GM12878 (cell line): Measurements from ENCODE around the gene KRTAP26-1. TPM values are rescaled to one million over a fixed set of nuclear protein-coding genes. Genes with fewer than 3 reads are reported as not detected.

Experiments used
- ATAC-seq: fragments of 200-7000 bp; cut with Tn5 transposase; 3 replicates; pipeline ENCODE4 v1.9.1; 2020; ENCODE audit warnings: mild to moderate bottlenecking, moderate library complexity
- BruUV-seq: library from RNA; stranded (reverse); fragments of 400-500 nt; replicated peaks from 2 replicates; lab custom pipeline; 2021; lab: Mats Ljungman, UMichigan
- CTCF ChIA-PET: fragments of 300-600 bp; sonication (Branson Sonifier 250); formaldehyde crosslinking; extraction: SDS; loops from one replicate; lab custom pipeline; 2021; ENCODE audit warnings: inconsistent platforms; lab: Yijun Ruan, JAX
- POLR2A ChIA-PET: fragments of 350-600 bp; formaldehyde crosslinking; extraction: SDS; loops from one replicate; lab custom pipeline; 2021; ENCODE audit warnings: inconsistent platforms; lab: Charles Lee
- RAD21 ChIA-PET: fragments of 300-600 bp; sonication (Branson Sonifier 250); formaldehyde crosslinking; loops from one replicate; lab custom pipeline; 2023; ENCODE audit warnings: antibody characterized with exemption; ENCODE audit not compliant: unreplicated experiment; lab: Charles Lee
- SMC1A ChIA-PET: fragments of 300-600 bp; sonication (Branson Sonifier 250); formaldehyde crosslinking; loops from one replicate; lab custom pipeline; 2023; ENCODE audit not compliant: unreplicated experiment, uncharacterized antibody; lab: Charles Lee
- DNase-seq: peaks from one replicate; pipeline ENCODE4 v3.0.0-alpha.2; 2011; ENCODE audit warnings: low read depth, low spot score
- FAIRE-seq: peaks from 3 replicates; lab custom pipeline; 2011; peaks lifted over from hg19 to GRCh38; lab: Jason Lieb, UNC
- H2AFZ ChIP-seq: 2 replicates; pipeline ENCODE4 v1.6.0; 2011; ENCODE audit warnings: low read depth, low read length, control low read depth; ENCODE audit not compliant: control insufficient read depth
- H3K27ac ChIP-seq: 2 replicates; pipeline ENCODE4 v1.5.1; 2011; ENCODE audit warnings: control low read depth; ENCODE audit not compliant: control insufficient read depth, insufficient read depth
- H3K27me3 ChIP-seq, 2 experiments: replicated peaks in 1 of 2; 2 replicates each; pipeline versions ENCODE4 v1.6.0 to v1.6.1; 2011; ENCODE audit warnings: low read length in 1 of 2; ENCODE audit not compliant: control insufficient read depth in 2 of 2, insufficient read depth in 2 of 2
- H3K36me3 ChIP-seq, 2 experiments: 2 replicates each; pipeline ENCODE4 v1.5.1; 2011; ENCODE audit warnings: low read length in 1 of 2; ENCODE audit not compliant: control insufficient read depth in 2 of 2, insufficient read depth in 2 of 2
- H3K4me1 ChIP-seq: 2 replicates; pipeline ENCODE4 v1.6.1; 2011; ENCODE audit warnings: mild to moderate bottlenecking, low read length, moderate library complexity, mixed read lengths; ENCODE audit not compliant: control insufficient read depth, insufficient read depth
- H3K4me2 ChIP-seq: 2 replicates; pipeline ENCODE4 v1.6.0; 2011; ENCODE audit warnings: control low read depth; ENCODE audit not compliant: control insufficient read depth, insufficient read depth
- H3K4me3 ChIP-seq: fragments of 200-600 bp; sonication (generic); 2 replicates; pipeline ENCODE4 v1.5.1; 2016
- H3K79me2 ChIP-seq: 2 replicates; pipeline ENCODE4 v1.6.0; 2011; ENCODE audit warnings: low read length; ENCODE audit not compliant: control insufficient read depth, insufficient read depth
- H3K9ac ChIP-seq: 2 replicates; pipeline ENCODE4 v1.8.0; 2011; ENCODE audit warnings: low read length, control low read depth, mixed read lengths; ENCODE audit not compliant: control insufficient read depth, insufficient read depth
- H3K9me3 ChIP-seq: replicated peaks from 3 replicates; pipeline ENCODE4 v1.5.1; 2011; ENCODE audit warnings: mild to moderate bottlenecking, low read length; ENCODE audit not compliant: control insufficient read depth, insufficient read depth
- H4K20me1 ChIP-seq: 2 replicates; pipeline ENCODE4 v1.6.0; 2011; ENCODE audit not compliant: control insufficient read depth, insufficient read depth
- CBFB ChIP-seq: IDR thresholded peaks from 2 replicates; pipeline ENCODE4 v1.6.1; 2016; ENCODE audit warnings: antibody characterized with exemption, low read depth
- HDAC6 ChIP-seq: fragments of 200-600 bp; sonication (generic); IDR thresholded peaks from one replicate; pipeline ENCODE4 v1.8.0; 2017; ENCODE audit warnings: antibody characterized with exemption; ENCODE audit not compliant: unreplicated experiment
- NFIC ChIP-seq: IDR thresholded peaks from 2 replicates; pipeline ENCODE4 v1.6.1; 2012; ENCODE audit warnings: low read depth, mild to moderate bottlenecking, inconsistent platforms, low read length, moderate library complexity
- SIN3A ChIP-seq: IDR thresholded peaks from 2 replicates; pipeline ENCODE4 v1.6.1; 2012; ENCODE audit warnings: low read depth, low read length, improper control_type of control experiment
- SMARCA5 ChIP-seq: fragments of 450-650 bp; IDR thresholded peaks from 2 replicates; pipeline ENCODE4 v1.6.1; 2017; ENCODE audit warnings: mild to moderate bottlenecking
- SREBF1 ChIP-seq: IDR thresholded peaks from 2 replicates; pipeline ENCODE4 v1.6.1; 2012; ENCODE audit warnings: mild to moderate bottlenecking, low read length
- STAT1 ChIP-seq: fragments of 450-650 bp; conservative IDR thresholded peaks from 2 replicates; pipeline ENCODE4 v1.6.1; 2014; ENCODE audit warnings: antibody characterized with exemption, mild to moderate bottlenecking
- TARDBP ChIP-seq: IDR thresholded peaks from 2 replicates; pipeline ENCODE4 v1.6.1; 2016; ENCODE audit warnings: borderline replicate concordance
- WGBS: methylation state at CpG from one replicate; pipeline ENCODE4 v1.1.6; 2016; ENCODE audit warnings: low lambda C conversion rate; ENCODE audit not compliant: insufficient replicate concordance, insufficient coverage; ENCODE audit errors: missing lambda C conversion rate; 5-methylcytosine and 5-hydroxymethylcytosine counted together
- in situ Hi-C: fragments of 300-500 bp; cut with MboI; formaldehyde crosslinking; loops from 9 replicates; pipeline ENCODE4 v1.14.3; 2018; ENCODE audit warnings: mixed read lengths
- intact Hi-C: fragments of 100-400 bp; cut with micrococcal nuclease; formaldehyde crosslinking; loops from one replicate; pipeline ENCODE4 v1.14.2; 2022; ENCODE audit not compliant: unreplicated experiment
- polyA plus RNA-seq, 11 experiments: library from polyadenylated mRNA; depleted of rRNA in 4 of 11; unstranded in 6 of 11; stranded (reverse) in 5 of 11; fragments of >200 nt; fragmentation: Nextera tagmentation in 4 of 11; fragmentation: Illumina TruSeq in 1 of 11; extraction: Ambion mirVana in 4 of 11; extraction: Trizol in 1 of 11; gene quantifications; 1 replicate in 1 of 11; 2 replicates in 10 of 11; pipeline versions ENCODE4 v1.2.1 to v1.2.3, GENCODE V29; 2011 to 2016; ENCODE audit warnings: inconsistent platforms in 2 of 11, missing spikeins in 2 of 11, low read depth in 1 of 11
- total RNA-seq, 4 experiments: library from RNA; depleted of rRNA in 3 of 4; stranded (reverse); fragments of >200 nt in 3 of 4; fragmentation: Illumina TruSeq in 1 of 4; extraction: Trizol in 1 of 4; gene quantifications; 2 replicates each; pipeline versions ENCODE4 v1.2.1 to v1.2.3, GENCODE V29; 2013 to 2021
- TF ChIP-seq, protein P1 (sequence below): IDR thresholded peaks from 2 replicates; pipeline ENCODE4 v1.6.1; 2012; ENCODE audit warnings: low read depth, low read length, improper control_type of control experiment

The KRTAP26-1 gene
- total and polyA plus RNA-seq, 10 of the 15 experiments (the other 5 are each of a cell fraction or from before 2014, with no cell fraction given): not detected

- WGBS: 11% methylated on average over 3 of the region's 3 CpGs
- no TSS peak for BruUV-seq
- Histone ChIP-seq H3K4me2 (no peak overlapping the region), H3K27me3 (no peaks in the 10 kb centered on the region), H3K36me3 (no peaks in the 10 kb centered on the region), H3K9ac (no peak overlapping the region), H3K9me3 (no peaks in the 10 kb centered on the region), H3K4me1 (no peaks in the 10 kb centered on the region), H3K4me3 (no peak overlapping the region), H3K27ac (no peak overlapping the region), H3K79me2 (no peaks in the 10 kb centered on the region), H4K20me1 (no peaks in the 10 kb centered on the region), H2AFZ (no peak overlapping the region)
- CTCF ChIA-PET: interaction anchor here (0.7 kb wide), 1 partner anchor 128 kb away, joined by 3 read pairs; no protein-coding TSS in a partner anchor
- ATAC-seq (no peak), DNase-seq (no peak), FAIRE-seq (no peak)
- RAD21 ChIA-PET: no interaction called here
- intact Hi-C loops: no loop called here
- in situ Hi-C loops: no loop called here
- TF ChIP-seq NFIC (no peak), SREBF1 (no peak), SMARCA5 (no peak), HDAC6 (no peak), TARDBP (no peak)
- SMC1A ChIA-PET: no interaction called here
- POLR2A ChIA-PET: no interaction called here
Observed at GRCh38 chr21:30333736-30334135, 13.6 kb upstream of the KRTAP26-1 start.

- ChIA-PET SMC1A (no interaction called here), POLR2A (no interaction called here), CTCF (no interaction called here), RAD21 (no interaction called here)
- intact Hi-C loops (no loop called here), in situ Hi-C loops (no loop called here)
- no peak overlapping the region for H2AFZ ChIP-seq
- no peak overlapping the region for H3K4me2 ChIP-seq
- H3K27me3 ChIP-seq: no peaks in the 10 kb centered on the region
- ATAC-seq (no peak), DNase-seq (no peak), FAIRE-seq (no peak)
- H3K79me2 ChIP-seq: no peaks in the 10 kb centered on the region
- H3K4me1 ChIP-seq: no peaks in the 10 kb centered on the region
- no TSS peak for BruUV-seq
- TF ChIP-seq, protein P1, sequence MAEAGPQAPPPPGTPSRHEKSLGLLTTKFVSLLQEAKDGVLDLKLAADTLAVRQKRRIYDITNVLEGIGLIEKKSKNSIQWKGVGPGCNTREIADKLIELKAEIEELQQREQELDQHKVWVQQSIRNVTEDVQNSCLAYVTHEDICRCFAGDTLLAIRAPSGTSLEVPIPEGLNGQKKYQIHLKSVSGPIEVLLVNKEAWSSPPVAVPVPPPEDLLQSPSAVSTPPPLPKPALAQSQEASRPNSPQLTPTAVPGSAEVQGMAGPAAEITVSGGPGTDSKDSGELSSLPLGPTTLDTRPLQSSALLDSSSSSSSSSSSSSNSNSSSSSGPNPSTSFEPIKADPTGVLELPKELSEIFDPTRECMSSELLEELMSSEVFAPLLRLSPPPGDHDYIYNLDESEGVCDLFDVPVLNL: no peak
- no peak for TF ChIP-seq CBFB
- no peak for TF ChIP-seq SIN3A
- no peak for TF ChIP-seq STAT1
- no peaks in the 10 kb centered on the region for H3K36me3 ChIP-seq
- no peaks in the 10 kb centered on the region for H3K9me3 ChIP-seq
- H3K27ac ChIP-seq: no peak overlapping the region
- H4K20me1 ChIP-seq: no peaks in the 10 kb centered on the region
- H3K9ac ChIP-seq: no peak overlapping the region
- H3K4me3 ChIP-seq: no peak overlapping the region
- WGBS: 35% methylated on average over 2 of the region's 2 CpGs
Observed at GRCh38 chr21:30332681-30333080, 12.6 kb upstream of the KRTAP26-1 start.
